NOMO-1 treated with dmso at 0.1 percent for 144 hours (cell line): ENCODE results near the gene CDH2.

Experiments
- DNase-seq: peaks from one replicate; lab custom pipeline; 2025; ENCODE audit not compliant: unreplicated experiment; lab: John Stamatoyannopoulos, UW

Gene CDH2

DNA sequence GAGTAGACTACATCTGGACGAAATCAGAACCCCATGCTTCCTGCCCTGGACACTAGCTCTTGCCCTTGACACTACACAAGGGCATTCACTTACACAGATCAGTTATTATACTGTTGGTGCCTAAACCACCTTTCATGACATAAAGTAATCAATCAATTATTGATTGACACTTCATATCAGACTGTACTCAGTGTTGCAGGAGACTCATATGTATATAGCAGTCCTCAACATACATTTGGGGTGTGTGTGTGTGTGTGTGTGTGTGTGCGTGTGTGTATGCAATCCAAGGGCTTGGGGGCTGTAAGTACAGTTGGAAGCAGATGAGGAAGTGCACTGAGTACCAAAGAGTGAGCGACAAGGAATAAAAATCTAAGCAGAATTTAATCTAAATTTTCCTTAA lies 5.1 kb downstream of the CDH2 start:
- DNase-seq: no peak

DNA sequence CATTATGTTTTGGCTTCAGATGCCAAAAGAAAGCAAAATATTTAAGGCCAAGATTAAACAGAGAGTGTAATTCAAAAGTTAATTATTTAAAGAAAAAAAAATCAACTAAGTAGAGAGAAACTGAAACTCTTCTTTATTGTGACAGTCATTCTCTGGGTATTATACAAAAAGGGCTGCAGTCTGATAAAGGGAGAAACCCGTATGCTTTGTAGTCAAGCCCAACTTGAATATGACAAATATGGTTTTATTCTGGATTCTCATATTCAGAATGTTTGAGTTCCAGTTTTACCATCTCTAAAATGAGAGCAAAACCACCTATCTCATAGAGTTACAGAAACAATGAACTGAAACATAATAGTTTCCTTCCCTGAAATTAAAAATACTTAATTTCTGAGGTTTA lies 8.2 kb downstream of the CDH2 start:
- no peak for DNase-seq

DNA sequence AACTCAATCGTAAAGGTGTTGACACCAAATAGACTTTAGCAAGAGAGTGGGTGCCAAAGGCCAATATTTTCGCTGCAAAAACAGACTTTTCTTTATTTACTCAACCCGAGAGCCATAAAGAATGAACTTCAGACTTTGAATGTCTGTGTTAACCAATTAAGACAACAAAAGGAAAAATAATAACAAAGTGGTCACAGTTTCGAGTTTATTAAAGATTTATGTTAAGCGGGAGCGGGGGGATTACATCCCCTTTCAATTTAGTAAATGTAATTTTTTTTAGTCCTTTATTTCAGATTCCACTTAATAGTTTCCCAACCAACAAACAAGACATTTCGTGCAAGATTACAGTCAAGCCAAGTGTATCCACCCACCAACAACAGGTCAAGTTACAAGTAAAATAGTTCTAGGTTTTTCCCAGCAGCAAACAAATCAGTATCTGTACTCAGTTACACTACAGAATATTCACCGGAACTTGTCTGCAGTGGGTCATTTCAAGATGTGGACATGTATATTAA lies 9.0 kb downstream of the CDH2 start:
- DNase-seq: no peak

- no peak for DNase-seq
Measured at GRCh38 chr18:28164771-28165483, 12.0 kb downstream of the CDH2 start.

- DNase-seq: no peak
Measured at GRCh38 chr18:28163201-28163775, 13.6 kb downstream of the CDH2 start.

GRCh38 chr18:28161608-28162599 lies 15.0 kb downstream of the CDH2 start:
- DNase-seq: no peak

- no peak for DNase-seq
Measured at GRCh38 chr18:28159055-28159454, 17.9 kb downstream of the CDH2 start.

GRCh38 chr18:28158083-28158581 lies 18.8 kb downstream of the CDH2 start:
- DNase-seq: no peak

GRCh38 chr18:28153485-28154065 lies 23.4 kb downstream of the CDH2 start:
- DNase-seq: no peak

DNA sequence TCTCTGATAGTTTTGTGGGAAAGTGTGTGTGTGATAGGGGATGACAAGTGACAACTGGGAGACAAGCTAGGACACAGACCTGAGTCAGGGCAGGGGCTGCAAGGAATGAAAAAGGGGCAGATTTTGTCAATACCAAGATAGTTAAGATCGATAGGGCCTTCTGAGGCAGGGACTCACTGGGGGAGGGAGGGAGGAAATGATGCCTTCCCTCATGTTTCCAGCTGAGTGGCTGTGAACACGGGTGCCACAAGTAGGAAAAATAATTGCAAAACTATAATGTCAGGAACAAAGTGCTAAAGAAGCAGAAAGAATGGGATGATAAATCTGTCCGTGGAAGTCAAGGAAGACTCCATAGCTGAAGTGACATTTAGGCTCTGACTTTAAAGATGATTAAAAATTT lies 24.2 kb downstream of the CDH2 start:
- no peak for DNase-seq

- DNase-seq: no peak
Measured at GRCh38 chr18:28152354-28152753, 24.6 kb downstream of the CDH2 start.

- no peak for DNase-seq
Measured at GRCh38 chr18:28151434-28151833, 25.5 kb downstream of the CDH2 start.

DNA sequence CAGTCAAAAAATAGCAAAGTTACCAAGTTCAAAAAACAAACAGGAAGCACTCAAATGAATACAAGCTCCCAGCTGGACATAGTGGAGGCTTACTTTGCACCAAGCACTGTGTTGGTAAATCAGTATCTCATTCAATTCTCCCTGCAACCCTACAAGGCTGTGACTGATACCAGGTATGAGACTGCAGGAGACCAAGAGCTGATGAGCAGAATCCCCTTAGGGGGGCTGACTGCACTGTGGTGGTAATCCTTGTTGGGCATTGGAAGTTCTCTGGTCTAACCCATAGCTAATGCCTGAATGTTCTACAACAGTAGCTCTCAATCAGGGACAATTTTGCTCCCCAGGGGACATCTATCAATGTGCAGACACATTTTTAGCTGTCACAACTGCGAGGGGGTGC lies 26.0 kb downstream of the CDH2 start:
- DNase-seq: no peak

- DNase-seq: no peak
Measured at GRCh38 chr18:28149810-28150420, 27.0 kb downstream of the CDH2 start.

DNA sequence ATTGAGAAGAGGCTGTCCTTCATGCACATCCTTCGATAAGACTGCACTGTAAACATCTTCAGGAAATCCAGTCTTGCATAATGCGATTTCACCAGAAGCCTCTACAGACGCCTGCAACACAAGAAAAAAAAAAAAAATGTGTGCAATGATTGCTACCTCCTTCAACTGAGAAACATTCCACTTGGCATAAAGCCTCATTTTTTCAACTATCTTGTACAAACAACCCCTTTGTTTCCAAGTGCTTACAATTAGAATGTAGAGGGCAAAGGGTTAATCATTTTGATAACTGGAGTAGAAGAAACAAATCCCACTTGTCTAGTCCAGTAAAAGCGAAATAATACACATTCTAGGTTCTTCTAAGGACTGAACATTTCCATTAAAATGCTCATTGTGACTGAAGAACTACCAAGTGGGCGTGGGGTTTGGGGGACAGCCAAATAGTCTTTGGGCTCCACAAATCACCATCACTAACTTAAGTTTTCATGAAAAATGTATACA lies 29.2 kb downstream of the CDH2 start:
- no peak for DNase-seq

- no peak for DNase-seq
Measured at GRCh38 chr18:28143725-28144124, 33.2 kb downstream of the CDH2 start.

- DNase-seq: no peak
Measured at GRCh38 chr18:28138816-28139215, 38.1 kb downstream of the CDH2 start.

DNA sequence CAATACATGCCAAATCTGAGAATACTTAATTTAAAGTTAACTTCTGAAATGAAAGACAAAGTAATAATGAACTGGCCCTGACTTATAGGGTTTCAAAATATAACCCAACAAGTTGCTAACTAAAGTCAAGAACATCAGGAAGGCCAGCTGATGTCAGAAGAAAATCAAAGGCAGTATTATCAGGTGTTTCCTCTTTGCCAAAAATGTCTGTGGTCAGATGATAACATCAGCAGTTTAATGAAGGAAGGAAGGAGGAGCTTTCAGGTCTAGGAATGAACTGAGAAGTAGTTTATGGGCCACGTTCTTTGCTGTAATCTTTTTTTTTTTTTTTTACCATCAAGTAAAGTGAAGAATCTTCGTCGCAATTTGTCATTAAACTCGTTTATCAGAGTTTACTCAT lies 40.9 kb downstream of the CDH2 start:
- DNase-seq: no peak

- DNase-seq: no peak
Measured at GRCh38 chr18:28134774-28135173, 42.2 kb downstream of the CDH2 start.

- no peak for DNase-seq
Measured at GRCh38 chr18:28132084-28132483, 44.8 kb downstream of the CDH2 start.

GRCh38 chr18:28128659-28128980 lies 48.3 kb downstream of the CDH2 start:
- DNase-seq: no peak
